Measurements from ENCODE around the gene ABTB2.

DNA sequence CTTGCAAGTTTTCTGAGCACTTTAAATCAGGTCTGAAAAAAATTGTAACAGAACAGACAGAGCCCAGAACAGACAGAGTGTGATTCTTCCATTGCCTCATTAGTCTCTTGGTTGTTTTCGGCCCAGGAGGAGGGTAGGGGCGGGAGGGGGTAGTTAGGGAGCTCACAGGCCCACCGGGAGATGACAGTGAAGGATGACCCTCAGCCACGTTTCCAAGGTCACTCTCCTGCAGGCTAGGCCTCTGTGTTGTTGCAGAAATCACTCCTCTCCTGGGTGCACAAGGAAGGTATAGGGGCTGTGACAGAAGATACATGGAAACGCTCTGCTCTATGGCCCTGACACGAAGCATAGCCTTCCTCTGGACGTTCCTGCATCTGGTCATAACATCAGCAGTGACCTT, 69.3 kb downstream of the ABTB2 start:
- no peak for TF ChIP-seq POLR2A (IDR thresholded peaks at IDR 0.05)
- TF ChIP-seq, protein P1, sequence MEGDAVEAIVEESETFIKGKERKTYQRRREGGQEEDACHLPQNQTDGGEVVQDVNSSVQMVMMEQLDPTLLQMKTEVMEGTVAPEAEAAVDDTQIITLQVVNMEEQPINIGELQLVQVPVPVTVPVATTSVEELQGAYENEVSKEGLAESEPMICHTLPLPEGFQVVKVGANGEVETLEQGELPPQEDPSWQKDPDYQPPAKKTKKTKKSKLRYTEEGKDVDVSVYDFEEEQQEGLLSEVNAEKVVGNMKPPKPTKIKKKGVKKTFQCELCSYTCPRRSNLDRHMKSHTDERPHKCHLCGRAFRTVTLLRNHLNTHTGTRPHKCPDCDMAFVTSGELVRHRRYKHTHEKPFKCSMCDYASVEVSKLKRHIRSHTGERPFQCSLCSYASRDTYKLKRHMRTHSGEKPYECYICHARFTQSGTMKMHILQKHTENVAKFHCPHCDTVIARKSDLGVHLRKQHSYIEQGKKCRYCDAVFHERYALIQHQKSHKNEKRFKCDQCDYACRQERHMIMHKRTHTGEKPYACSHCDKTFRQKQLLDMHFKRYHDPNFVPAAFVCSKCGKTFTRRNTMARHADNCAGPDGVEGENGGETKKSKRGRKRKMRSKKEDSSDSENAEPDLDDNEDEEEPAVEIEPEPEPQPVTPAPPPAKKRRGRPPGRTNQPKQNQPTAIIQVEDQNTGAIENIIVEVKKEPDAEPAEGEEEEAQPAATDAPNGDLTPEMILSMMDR (IDR thresholded peaks at IDR 0.05) = no peak

Data from right lobe of liver (tissue), 4 donors.